Right forelimb (tissue), 1 donor: ENCODE measurements around the gene CNTFR.

Experiments
- DNase-seq: peaks from one replicate; pipeline ENCODE4 v3.0.0-alpha.2; 2018

Gene CNTFR

DNA sequence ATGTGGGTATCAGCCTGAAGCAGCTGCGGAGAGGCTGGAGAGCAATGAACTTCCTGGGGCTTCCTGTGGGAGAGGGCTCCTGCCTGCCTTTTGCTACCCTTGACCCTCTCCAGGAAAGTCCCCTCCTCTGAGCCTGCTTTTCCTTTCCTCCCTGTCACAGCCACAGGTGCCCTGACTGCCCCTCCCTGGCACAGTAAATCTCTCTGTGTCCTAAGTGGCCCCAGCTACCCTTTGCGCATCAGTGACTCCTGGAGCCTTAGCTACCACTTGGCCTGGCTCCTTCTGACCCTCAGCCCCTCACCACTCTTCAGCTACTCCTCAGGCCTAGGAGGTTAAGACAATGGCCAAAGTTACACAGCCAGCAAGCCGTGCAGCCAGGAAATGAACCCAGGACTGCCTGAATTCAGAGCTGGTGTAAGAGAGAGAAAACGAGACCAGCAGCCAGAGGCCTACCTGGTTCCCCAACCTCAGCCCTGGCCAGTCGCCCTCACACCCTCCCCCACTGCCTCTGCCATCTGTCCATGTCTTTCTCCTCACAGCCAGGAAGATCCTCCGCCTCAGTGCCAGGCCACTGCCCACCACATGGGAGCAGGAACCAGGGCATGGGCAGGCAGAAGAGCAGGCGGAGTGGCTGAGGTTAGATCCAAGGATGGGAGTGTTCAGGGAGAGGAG lies 18.6 kb downstream of the CNTFR start:
- DNase-seq, result no peak

GRCh38 chr9:34570376-34570775 lies 19.1 kb downstream of the CNTFR start:
- no peak for DNase-seq

DNA sequence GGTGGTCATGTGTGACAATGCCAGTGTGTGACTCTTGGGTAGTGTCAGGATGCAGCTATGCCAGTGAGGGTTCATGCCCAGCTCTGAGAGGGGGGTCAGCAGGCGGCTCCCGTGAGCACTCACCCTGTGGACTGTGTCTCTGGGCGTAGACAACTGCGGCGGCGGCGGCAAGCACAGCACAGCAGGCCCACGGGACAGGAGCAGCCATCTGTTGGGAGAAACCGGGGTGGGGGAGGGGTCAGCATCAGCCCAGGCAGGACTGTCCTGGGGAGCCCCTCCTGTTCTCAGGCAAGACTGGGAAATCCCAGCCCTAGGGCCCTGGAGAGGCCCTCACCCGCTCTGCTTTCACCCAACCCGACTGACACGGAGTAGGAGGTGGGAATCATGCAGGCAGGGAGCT lies 20.8 kb downstream of the CNTFR start:
- no peak for DNase-seq

- no peak for DNase-seq
Observed at GRCh38 chr9:34568133-34568532, 21.4 kb downstream of the CNTFR start.

DNA sequence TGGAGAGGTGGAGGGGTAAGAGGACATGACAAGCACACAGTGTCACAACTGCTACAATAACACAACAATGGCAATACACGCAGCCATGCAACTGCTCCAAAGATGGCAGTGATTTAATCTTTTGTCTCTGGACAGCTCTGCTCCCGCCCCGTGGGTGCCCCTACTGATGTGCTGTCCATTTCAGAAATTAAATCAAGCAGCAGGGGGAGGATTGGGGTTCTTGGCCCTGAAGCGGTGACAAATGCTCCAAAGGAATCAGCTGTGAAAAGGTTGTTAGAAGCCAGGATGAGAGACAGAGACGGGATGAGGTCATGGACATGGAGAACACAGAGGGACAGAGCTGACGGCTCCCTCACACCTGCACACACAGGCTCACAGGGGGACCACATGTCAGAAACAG lies 22.6 kb downstream of the CNTFR start:
- no peak for DNase-seq

DNA sequence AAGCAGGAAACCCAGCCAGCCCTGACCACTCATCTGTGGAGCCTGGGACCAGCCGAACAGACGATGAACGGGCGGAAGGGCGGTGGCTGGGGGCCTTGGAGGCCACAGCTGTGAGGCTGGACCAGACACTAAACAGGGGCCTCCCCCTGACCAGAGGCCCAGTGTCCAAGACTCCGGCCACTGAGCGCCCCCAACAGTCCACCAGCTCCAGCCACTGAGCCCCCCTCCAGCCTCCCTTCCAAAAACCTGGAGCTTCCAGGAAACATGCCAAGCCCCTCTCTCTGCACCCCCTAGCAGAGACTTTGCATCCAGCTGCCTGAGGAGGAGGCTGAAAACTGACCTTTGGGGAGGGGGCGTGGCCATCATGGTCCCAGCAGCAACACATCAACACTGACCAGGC lies 23.2 kb downstream of the CNTFR start:
- no peak for DNase-seq

GRCh38 chr9:34565856-34566255 lies 23.7 kb downstream of the CNTFR start:
- DNase-seq, result no peak

DNA sequence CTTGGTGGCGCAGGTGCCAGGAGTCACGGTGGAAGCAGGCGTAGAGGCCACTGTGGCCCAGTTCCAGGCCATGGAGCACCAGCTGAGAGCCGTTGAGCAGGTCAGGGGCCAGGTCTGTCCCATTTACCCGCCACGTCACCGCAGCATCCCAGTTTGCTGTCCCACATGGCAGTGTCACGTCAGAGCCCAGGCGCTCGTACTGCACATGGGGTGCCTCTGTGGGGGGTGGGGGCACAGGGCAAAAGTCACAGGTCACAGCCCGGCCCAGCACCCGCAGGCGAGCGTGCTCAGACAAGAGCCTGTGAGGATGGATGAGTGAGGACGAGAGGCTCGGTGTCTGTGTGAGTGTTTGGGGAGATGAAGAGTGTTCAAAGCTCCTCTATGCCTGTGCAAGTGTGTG lies 24.9 kb downstream of the CNTFR start:
- DNase-seq, result no peak

DNA sequence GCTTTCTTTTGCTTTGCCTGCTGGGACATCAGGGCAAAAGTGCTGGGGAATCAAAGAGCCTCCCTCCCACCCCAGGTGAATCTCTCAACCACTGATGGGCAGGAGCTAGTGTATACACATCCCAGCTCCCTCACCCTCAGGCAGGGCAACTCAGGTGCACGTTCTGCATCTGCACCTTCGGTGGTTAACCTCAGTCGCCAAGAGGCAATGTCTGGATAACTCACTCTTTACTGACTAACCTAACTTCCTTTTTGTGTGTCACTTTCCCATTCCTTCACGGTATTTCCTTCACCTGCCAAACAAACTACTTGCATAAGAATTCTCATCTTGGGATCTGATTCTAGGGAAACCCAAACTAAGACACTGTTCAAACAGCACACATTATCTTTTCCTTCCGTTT lies 26.3 kb downstream of the CNTFR start:
- DNase-seq, result no peak

- DNase-seq, result no peak
Observed at GRCh38 chr9:34562135-34562745, 27.3 kb downstream of the CNTFR start.

DNA sequence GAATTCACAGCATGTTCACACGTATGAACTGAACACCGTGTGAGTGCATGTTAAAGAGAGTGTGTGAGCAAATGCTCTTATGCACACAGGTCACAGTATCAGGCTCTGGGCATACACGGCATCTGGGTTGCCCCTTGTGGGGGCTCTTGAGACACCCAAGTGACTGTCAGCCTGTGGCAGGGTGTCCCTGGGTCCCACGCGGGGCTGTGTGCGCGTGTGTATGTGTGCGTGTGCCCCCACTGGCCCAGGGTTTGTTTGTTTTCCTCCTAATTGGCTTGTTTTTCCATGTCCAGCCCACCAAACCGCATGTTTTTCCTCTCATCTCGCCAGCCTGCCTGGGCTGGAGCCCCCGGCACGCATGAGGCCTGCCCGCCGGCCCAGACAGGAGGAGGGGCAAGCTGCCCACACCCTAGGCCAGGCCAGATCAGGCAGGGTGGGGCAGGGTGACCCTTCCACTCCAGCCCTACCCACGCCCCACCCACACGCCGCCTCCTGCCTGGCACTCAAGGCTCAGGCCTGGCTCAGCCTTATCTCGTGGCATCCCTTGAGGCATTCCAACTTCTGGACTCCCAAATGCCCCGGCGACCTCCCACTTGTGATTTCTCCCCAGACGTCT lies 28.8 kb downstream of the CNTFR start:
- no peak for DNase-seq

DNA sequence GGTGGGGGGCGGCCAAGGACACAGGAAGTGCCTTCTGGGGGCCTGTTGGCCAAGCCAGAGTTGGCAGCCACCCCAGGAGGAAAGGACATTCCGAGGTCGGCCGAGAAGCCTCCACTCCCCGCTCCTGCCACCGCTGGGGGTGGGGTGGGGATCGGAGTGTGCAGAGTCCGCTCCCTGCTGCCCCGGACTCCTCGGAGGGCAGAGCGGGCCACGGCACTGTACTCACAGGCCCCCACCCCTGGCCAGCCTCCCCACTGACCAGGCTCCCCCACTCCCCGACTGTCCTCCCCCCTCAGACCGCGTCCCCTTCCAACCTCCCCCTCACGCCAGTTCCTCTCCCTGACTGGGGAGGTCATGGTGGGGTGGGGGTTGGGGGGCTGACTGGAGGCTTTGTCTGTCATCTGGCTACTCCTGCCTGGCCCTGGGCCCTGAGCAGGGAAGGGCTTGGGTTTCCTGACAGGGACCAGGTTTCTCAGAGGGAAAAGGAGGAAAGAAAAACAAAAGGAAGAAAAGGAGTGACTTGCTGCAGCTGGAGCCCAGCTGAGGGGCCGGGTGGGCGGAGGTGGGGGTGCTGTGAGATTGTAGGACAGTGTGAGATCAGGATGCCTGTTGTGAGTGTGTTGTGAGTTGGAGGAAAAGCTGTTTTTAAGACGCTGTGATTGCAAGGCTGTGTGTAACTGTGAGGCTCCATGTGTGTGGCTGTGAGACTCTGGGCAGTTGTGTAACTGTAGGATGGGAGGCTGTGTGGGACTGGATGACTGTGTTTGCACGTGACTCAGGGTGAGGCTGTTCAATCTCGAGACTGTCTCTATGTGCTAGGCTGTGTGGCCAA lies 29.7 kb downstream of the CNTFR start:
- DNase-seq, result no peak

GRCh38 chr9:34558919-34559623 lies 30.5 kb downstream of the CNTFR start:
- DNase-seq, result no peak

GRCh38 chr9:34558364-34558763 lies 31.2 kb downstream of the CNTFR start:
- DNase-seq, result no peak

DNA sequence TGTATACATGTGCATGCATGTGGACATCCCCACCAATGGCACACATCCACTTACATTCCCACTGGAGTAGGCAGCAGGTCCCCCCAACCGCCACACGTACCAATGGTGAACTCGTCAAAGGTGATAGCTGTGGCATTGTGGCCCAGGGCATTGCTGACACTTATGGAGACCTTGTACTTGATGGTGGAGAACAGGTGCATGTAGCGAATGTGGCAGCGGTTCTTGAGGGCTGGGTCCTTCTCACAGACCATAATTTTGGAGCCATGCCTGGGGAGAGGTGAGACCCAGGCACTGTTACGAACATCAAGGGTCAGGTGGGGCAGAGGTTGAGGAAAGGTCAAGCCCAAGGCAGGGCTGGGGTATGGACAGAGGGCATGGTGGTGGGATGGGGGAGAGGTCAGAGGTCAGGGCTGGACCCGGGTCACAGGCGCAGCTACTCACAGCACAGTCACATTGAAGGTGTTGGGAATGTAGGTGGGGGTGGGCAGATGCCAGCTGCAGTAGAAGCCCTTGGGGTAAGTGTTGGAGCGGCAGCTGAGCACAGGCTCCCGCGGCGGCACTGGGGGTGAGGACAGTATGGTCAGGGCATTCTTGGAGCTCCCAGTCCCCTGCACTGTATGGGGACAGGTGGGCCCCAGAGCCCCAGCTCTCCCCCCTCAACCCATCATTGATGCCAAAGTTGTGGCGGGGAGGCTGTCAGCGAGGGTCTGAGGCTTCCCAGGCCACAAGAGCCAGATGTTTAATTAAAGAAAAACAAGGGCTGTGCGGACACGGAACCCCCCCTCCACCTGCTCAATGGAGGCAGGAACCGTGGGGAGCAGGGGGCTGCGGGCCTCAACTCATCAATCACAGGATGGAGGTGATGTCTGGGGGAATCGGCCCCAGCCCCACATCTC lies 31.9 kb downstream of the CNTFR start:
- no peak for DNase-seq

DNA sequence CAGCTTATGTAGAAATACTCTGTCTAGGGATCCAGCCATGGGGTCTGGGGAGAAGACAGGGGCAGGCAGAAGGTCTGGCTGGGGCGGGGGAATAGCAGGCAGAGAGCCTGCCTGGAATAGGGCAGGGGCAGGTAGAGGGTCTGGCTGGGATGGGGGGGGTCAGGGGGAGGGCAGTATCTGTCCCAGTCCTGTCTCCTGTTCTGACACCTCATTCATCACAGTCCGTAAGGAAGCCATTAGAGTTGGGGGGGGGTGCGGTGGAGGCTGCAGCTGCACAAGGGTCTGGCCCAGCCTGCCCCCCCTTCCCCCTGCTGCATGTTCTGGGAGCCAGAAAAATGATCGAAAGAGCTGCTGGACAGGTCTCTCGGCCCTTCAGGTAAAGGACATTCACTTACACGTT lies 32.6 kb downstream of the CNTFR start:
- DNase-seq, result no peak

DNA sequence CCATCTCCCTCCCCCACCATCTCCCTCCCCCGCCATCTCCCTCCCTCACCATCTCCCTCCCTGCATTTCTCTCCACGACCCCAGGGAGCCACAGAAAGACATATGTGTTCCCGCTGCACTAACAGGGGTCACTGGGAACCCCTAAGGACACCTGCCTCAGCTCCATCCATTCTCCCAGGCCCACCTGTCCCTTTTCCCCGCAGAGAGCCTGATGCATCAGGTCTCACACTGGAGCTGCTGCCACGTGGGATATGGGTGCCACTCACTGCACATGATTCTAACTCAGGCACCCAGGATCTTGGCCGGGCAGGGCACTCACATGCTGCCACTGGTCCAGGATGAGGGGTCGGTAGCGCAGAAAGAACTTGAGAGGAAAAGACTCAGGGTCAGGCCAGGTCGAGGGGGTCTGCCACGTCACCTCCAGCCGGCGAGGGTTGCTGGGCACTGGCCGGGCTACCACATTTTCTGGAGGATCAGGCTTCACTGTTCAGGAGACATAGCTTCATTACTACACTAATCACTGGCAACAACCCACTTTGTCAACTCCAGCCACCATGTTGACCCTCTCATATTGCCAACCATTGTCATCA lies 33.5 kb downstream of the CNTFR start:
- DNase-seq, result no peak

DNA sequence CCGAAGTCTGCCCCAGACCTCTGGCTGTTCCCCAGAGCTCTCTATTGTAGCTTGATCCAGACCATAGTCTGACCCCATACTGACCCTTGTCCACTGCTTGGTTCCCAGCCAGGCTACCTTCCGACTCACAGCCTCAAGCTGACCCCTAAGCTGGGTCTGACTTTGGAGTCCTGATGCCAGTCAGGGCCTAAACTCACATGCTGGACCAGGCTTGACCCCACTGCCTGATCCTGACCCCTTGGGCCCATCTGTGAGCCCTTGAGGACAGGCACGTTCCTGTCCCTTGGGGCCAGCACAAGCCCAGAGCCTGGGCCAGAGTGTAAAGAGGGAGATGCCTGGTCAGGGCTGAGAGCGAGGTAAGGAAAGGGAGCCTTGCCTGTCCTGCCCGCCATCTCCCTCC lies 34.0 kb downstream of the CNTFR start:
- DNase-seq, result no peak

DNA sequence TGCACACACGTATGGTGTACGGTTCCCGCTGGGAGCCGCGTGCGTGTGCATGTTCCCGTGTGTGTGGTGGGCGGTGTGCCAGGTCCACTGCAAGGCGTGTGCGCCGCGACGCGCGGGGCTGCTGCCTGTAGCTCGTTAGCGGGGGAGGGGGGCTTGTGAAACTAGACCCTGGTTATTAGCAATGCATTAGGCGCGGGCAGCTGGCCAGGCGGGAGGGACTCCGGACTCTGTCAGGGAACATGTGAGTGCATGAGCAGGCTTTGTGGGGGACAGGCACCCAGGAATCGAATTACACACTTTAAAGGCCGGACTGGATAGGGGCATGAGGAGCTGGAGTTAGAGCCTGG lies 34.5 kb downstream of the CNTFR start:
- no peak for DNase-seq

- no peak for DNase-seq
Observed at GRCh38 chr9:34554211-34555001, 35.1 kb downstream of the CNTFR start.

- no peak for DNase-seq
Observed at GRCh38 chr9:34553511-34554021, 36.0 kb downstream of the CNTFR start.
